ENCODE results near the gene C19orf85.

The C19orf85 gene

DNA sequence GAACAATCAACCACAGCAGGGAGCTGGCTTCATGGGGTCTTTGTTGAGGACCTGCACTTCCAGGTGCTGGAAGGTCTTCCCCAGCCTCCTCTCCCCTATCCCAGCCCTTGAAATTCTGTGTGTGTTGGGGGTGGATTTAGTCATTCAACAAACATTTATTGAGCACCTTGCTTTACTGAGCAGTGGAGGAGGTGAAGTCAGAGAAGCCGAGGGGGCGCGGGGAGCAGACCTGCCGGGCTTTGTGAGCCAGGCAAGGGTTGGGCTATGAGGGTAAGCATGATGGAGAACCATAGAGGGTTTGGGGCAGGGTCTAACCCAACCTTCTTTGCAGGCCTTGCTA is 3.5 kb upstream of the C19orf85 start (continued):
- TF ChIP-seq, protein P1, sequence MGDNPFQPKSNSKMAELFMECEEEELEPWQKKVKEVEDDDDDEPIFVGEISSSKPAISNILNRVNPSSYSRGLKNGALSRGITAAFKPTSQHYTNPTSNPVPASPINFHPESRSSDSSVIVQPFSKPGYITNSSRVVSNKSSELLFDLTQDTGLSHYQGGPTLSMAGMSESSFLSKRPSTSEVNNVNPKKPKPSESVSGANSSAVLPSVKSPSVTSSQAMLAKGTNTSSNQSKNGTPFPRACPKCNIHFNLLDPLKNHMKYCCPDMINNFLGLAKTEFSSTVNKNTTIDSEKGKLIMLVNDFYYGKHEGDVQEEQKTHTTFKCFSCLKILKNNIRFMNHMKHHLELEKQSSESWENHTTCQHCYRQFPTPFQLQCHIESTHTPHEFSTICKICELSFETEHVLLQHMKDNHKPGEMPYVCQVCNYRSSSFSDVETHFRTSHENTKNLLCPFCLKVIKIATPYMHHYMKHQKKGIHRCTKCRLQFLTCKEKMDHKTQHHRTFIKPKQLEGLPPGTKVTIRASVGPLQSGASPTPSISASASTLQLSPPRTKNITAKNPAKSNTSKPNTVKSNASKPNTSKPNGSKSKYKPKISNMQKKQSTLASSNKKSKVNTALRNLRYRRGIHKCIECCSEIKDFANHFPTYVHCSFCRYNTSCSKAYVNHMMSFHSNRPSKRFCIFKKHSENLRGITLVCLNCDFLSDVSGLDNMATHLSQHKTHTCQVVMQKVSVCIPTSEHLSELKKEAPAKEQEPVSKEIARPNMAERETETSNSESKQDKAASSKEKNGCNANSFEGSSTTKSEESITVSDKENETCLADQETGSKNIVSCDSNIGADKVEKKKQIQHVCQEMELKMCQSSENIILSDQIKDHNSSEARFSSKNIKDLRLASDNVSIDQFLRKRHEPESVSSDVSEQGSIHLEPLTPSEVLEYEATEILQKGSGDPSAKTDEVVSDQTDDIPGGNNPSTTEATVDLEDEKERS (tag by site-specific recombination; IDR thresholded peaks at IDR 0.05), result no peak
- TF ChIP-seq ZNF747 (tag by site-specific recombination; IDR thresholded peaks at IDR 0.05) (no peak), ZFP41 (tag by site-specific recombination; IDR thresholded peaks at IDR 0.05; ENCODE audit: borderline replicate concordance) (no peak)

DNA sequence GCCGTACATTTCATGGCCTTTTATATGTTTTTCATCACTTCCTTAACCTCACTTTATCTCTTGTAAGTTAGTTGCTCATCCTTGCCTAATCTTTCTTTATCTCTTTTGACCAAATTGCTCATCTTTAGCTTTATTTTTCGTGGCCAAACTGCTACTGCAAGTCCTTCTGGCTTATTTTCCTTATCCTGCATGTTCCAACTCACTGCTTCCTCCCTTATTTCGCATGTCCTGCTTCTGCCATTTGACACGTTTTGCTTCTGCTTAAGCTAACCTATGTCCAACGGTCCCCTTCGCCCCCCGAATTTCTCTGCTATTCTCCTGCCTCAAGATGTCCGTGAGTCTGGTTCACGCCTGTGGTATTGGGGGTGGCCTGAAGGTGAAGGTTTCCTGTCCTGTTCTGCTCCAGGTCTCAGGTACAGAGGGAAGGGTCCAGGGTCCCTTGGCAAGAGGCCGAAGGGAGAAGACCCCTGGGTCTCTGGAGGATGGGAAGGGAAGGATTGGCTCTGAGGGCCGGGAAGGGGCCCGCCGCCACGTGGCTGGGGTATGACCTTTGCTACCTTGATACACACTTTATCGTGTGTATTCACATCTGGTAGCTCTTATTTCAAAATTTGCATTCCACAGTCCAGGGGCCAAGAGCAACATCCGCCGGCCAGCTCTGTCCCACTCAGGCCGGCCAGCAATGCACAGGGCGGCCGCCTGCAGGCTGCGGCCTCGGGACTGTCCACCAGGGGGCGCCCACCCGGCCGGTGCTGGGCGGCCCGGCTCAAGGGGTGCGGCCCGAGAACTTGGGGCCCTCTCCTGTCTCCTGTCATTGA is 2.9 kb upstream of the C19orf85 start:
- 0 out of 2 replicates have a peak, but pooled peaks have one; percentile 22 for TF ChIP-seq SP7 (tag by site-specific recombination; IDR thresholded peaks at IDR 0.05)
- no peak for TF ChIP-seq SP2 (tag by site-specific recombination; IDR thresholded peaks at IDR 0.05)
- 0 out of 2 replicates have a peak, but pooled peaks have one; percentile 9 for TF ChIP-seq GLIS1 (tag by site-specific recombination; IDR thresholded peaks at IDR 0.05)
- TF ChIP-seq ZSCAN30 (tag by site-specific recombination; IDR thresholded peaks at IDR 0.05), result 0 out of 2 replicates have a peak, but pooled peaks have one; percentile 25
- 0 out of 2 replicates have a peak, but pooled peaks have one; percentile 18 for TF ChIP-seq BCL11A (tag by site-specific recombination; IDR thresholded peaks at IDR 0.05; ENCODE audit: low read depth)
- 0 out of 2 replicates have a peak, but pooled peaks have one; percentile 31 for TF ChIP-seq ZNF660 (tag by site-specific recombination; IDR thresholded peaks at IDR 0.05)
- peak; percentile 35; the same call in 1 of the 2 replicates for TF ChIP-seq KLF8 (tag by site-specific recombination; IDR thresholded peaks at IDR 0.05)
- TF ChIP-seq, protein P2, sequence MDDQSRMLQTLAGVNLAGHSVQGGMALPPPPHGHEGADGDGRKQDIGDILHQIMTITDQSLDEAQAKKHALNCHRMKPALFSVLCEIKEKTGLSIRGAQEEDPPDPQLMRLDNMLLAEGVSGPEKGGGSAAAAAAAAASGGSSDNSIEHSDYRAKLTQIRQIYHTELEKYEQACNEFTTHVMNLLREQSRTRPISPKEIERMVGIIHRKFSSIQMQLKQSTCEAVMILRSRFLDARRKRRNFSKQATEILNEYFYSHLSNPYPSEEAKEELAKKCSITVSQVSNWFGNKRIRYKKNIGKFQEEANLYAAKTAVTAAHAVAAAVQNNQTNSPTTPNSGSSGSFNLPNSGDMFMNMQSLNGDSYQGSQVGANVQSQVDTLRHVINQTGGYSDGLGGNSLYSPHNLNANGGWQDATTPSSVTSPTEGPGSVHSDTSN (CRISPR knock-in tag; IDR thresholded peaks at IDR 0.05), result 0 out of 2 replicates have a peak, but pooled peaks have one; percentile 42
- peak; percentile 50; the same call in 1 of the 2 replicates for TF ChIP-seq KLF7 (tag by site-specific recombination; IDR thresholded peaks at IDR 0.05; ENCODE audit: borderline replicate concordance)
- peak; percentile 91 for TF ChIP-seq CTCF (tag by site-specific recombination; IDR thresholded peaks at IDR 0.05)
- no peak for TF ChIP-seq ZNF830 (tag by site-specific recombination; IDR thresholded peaks at IDR 0.05; ENCODE audit: low read depth)
- TF ChIP-seq, protein P3, sequence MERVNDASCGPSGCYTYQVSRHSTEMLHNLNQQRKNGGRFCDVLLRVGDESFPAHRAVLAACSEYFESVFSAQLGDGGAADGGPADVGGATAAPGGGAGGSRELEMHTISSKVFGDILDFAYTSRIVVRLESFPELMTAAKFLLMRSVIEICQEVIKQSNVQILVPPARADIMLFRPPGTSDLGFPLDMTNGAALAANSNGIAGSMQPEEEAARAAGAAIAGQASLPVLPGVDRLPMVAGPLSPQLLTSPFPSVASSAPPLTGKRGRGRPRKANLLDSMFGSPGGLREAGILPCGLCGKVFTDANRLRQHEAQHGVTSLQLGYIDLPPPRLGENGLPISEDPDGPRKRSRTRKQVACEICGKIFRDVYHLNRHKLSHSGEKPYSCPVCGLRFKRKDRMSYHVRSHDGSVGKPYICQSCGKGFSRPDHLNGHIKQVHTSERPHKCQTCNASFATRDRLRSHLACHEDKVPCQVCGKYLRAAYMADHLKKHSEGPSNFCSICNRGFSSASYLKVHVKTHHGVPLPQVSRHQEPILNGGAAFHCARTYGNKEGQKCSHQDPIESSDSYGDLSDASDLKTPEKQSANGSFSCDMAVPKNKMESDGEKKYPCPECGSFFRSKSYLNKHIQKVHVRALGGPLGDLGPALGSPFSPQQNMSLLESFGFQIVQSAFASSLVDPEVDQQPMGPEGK (tag by site-specific recombination; IDR thresholded peaks at IDR 0.05), result no peak
- ChIA-PET CTCF (interaction anchor here (0.5 to 5.1 kb wide), 64 partner anchors 8 to 486 kb away, joined by 3 to 152 read pairs (median 5); partner anchors contain the start of genes CCDC106, FIZ1, KMT5C and NAT14), POLR2A (interaction anchor here (0.8 to 2.1 kb wide), 4 partner anchors 10 to 60 kb away, joined by 3 to 5 read pairs (median 4); partner anchors contain the start of gene UBE2S)

More for the DNA sequence above, 2.9 kb upstream of the C19orf85 start:
- H3K9me3 ChIP-seq (ENCODE audit: control insufficient read depth, insufficient read depth, low read depth, low read length), result no peaks in the 10 kb centered on the region
- H3K4me1 ChIP-seq (ENCODE audit: control insufficient read depth, insufficient read depth, low read length), result no peaks in the 10 kb centered on the region
- no peaks in the 10 kb centered on the region for H3K36me3 ChIP-seq (ENCODE audit: control insufficient read depth in 2 of 2, insufficient read depth in 1 of 2, low read length in 2 of 2)
- no peak overlapping the region for H3K27ac ChIP-seq (ENCODE audit: extremely low read depth, low read depth, low read length)
- H3K4me3 ChIP-seq (ENCODE audit: low read depth, low read length), result no peak overlapping the region
